SK-N-SH (cell line): ENCODE measurements around the gene RHOBTB3. TPM values are rescaled to one million over a fixed set of nuclear protein-coding genes. Genes with fewer than 3 reads are reported as not detected.

Source experiments
- CTCF ChIA-PET: fragments of 300-600, 350-600 bp; formaldehyde crosslinking; extraction: SDS; loops from one replicate; lab custom pipeline; 2021; lab: Yijun Ruan, JAX
- POLR2A ChIA-PET: fragments of 350-600 bp; sonication (Branson Sonifier 250); formaldehyde crosslinking; extraction: SDS; loops from one replicate; lab custom pipeline; 2020; ENCODE audit warnings: antibody characterized with exemption, inconsistent platforms; lab: Yijun Ruan, JAX
- DNase-seq: peaks from one replicate; pipeline ENCODE4 v3.0.0; 2012
- H2AFZ ChIP-seq: fragments of 200-600 bp; sonication (generic); 2 replicates; pipeline ENCODE4 v1.8.1; 2016; ENCODE audit warnings: antibody characterized with exemption, mild to moderate bottlenecking, low read depth
- H3F3A ChIP-seq: fragments of 200-600 bp; sonication (generic); replicated peaks from 2 replicates; pipeline ENCODE3; 2016; ENCODE audit warnings: antibody characterized with exemption, mild to moderate bottlenecking; ENCODE audit not compliant: insufficient read depth
- H3K27ac ChIP-seq, 2 experiments: fragments of 200-500 bp in 1 of 2; fragments of 200-600 bp in 1 of 2; sonication (Bioruptor generic) in 1 of 2; sonication (generic), shearing (Covaris generic) in 1 of 2; 2 replicates each; pipeline versions ENCODE4 v1.5.1 to v1.6.1; 2014 to 2016; ENCODE audit warnings: low read depth in 2 of 2, inconsistent platforms in 1 of 2, low read length in 1 of 2, mild to moderate bottlenecking in 1 of 2, mixed read lengths in 1 of 2
- H3K27me3 ChIP-seq: fragments of 200-600 bp; sonication (generic), shearing (Covaris generic); 2 replicates; pipeline ENCODE4 v1.6.1; 2016; ENCODE audit warnings: mixed run types; ENCODE audit not compliant: insufficient read depth
- H3K36me3 ChIP-seq, 2 experiments: fragments of 200-500 bp in 1 of 2; fragments of 200-600 bp in 1 of 2; sonication (Bioruptor generic) in 1 of 2; sonication (generic) in 1 of 2; replicated peaks in 1 of 2; 2 replicates each; pipeline versions ENCODE3 to v1.5.1; 2014 to 2016; ENCODE audit warnings: low read length in 1 of 2, mild to moderate bottlenecking in 1 of 2; ENCODE audit not compliant: insufficient read depth in 2 of 2, control insufficient read depth in 1 of 2
- H3K4me1 ChIP-seq, 2 experiments: fragments of 200-500 bp in 1 of 2; fragments of 200-600 bp in 1 of 2; sonication (Bioruptor generic) in 1 of 2; sonication (generic), shearing (Covaris generic) in 1 of 2; 2 replicates each; pipeline versions ENCODE4 v1.5.1 to v1.6.1; 2014 to 2016; ENCODE audit warnings: low read depth in 1 of 2, low read length in 1 of 2, mixed run types in 1 of 2; ENCODE audit not compliant: insufficient read depth in 2 of 2, control insufficient read depth in 1 of 2
- H3K4me2 ChIP-seq: fragments of 200-600 bp; sonication (generic), shearing (Covaris generic); 2 replicates; pipeline ENCODE4 v1.6.1; 2017; ENCODE audit warnings: mixed run types
- H3K4me3 ChIP-seq, 2 experiments: fragments of 200-500 bp in 1 of 2; fragments of 200-600 bp in 1 of 2; sonication (Bioruptor generic) in 1 of 2; sonication (generic), shearing (Covaris generic) in 1 of 2; 2 replicates each; pipeline versions ENCODE4 v1.5.1 to v1.8.1; 2014 to 2016; ENCODE audit warnings: low read depth in 2 of 2, inconsistent platforms in 1 of 2, low read length in 1 of 2, mild to moderate bottlenecking in 1 of 2, mixed read lengths in 1 of 2, moderate library complexity in 1 of 2
- H3K79me2 ChIP-seq: fragments of 200-600 bp; sonication (generic); 2 replicates; pipeline ENCODE4 v1.8.1; 2017; ENCODE audit warnings: mild to moderate bottlenecking; ENCODE audit not compliant: insufficient read depth
- H3K9ac ChIP-seq: fragments of 200-600 bp; sonication (generic); 2 replicates; pipeline ENCODE4 v1.6.1; 2017; ENCODE audit warnings: mixed run types
- H3K9me2 ChIP-seq: fragments of 200-600 bp; sonication (generic); 2 replicates; pipeline ENCODE4 v1.6.1; 2017; ENCODE audit warnings: mixed run types
- H3K9me3 ChIP-seq: fragments of 200-600 bp; sonication (generic); 2 replicates; pipeline ENCODE4 v1.6.1; 2017; ENCODE audit warnings: mixed run types, mild to moderate bottlenecking, moderate library complexity
- H4K20me1 ChIP-seq: fragments of 200-600 bp; sonication (generic); 2 replicates; pipeline ENCODE4 v1.6.1; 2017; ENCODE audit warnings: mild to moderate bottlenecking, mixed run types; ENCODE audit not compliant: insufficient read depth
- ELF1 ChIP-seq: IDR thresholded peaks from 2 replicates; pipeline ENCODE4 v1.4.0; 2012
- FOXJ3 ChIP-seq: sonication (generic); formaldehyde crosslinking; IDR thresholded peaks from 2 replicates; pipeline ENCODE4 v1.5.1; 2020; ENCODE audit warnings: mild to moderate bottlenecking, missing genetic modification reagents
- IRF3 ChIP-seq: fragments of 150-350 bp; IDR thresholded peaks from 2 replicates; pipeline ENCODE4 v1.6.1; 2016; ENCODE audit warnings: mild to moderate bottlenecking, low read depth, low read length
- JUND ChIP-seq: IDR thresholded peaks from 2 replicates; pipeline ENCODE4 v1.4.0; 2012
- MAX ChIP-seq: IDR thresholded peaks from 2 replicates; pipeline ENCODE4 v1.4.0; 2012; ENCODE audit warnings: low read depth
- POLR2AphosphoS5 ChIP-seq: IDR thresholded peaks from 2 replicates; pipeline ENCODE4 v1.6.1; 2012; ENCODE audit warnings: low read depth, low read length
- RAD21 ChIP-seq: IDR thresholded peaks from 2 replicates; pipeline ENCODE4 v1.6.1; 2012; ENCODE audit warnings: mild to moderate bottlenecking, low read length
- RCOR1 ChIP-seq: fragments of 150-350 bp; IDR thresholded peaks from 2 replicates; pipeline ENCODE4 v1.6.1; 2017; ENCODE audit warnings: antibody characterized with exemption, low read length
- RFX5 ChIP-seq: IDR thresholded peaks from 2 replicates; pipeline ENCODE4 v1.6.1; 2012; ENCODE audit warnings: mild to moderate bottlenecking, improper control_type of control experiment, low read length
- SIN3A ChIP-seq: IDR thresholded peaks from 2 replicates; pipeline ENCODE4 v1.6.1; 2012; ENCODE audit warnings: low read depth, mild to moderate bottlenecking, low read length, moderate library complexity, borderline replicate concordance
- SMC3 ChIP-seq: IDR thresholded peaks from 2 replicates; pipeline ENCODE4 v1.6.1; 2012; ENCODE audit warnings: low read depth, low read length, improper control_type of control experiment
- TEAD4 ChIP-seq: IDR thresholded peaks from 2 replicates; pipeline ENCODE4 v1.4.0; 2012; ENCODE audit warnings: mild to moderate bottlenecking, borderline replicate concordance; ENCODE audit not compliant: insufficient read depth
- USF1 ChIP-seq: IDR thresholded peaks from 2 replicates; pipeline ENCODE4 v1.4.0; 2012; ENCODE audit warnings: low read depth, borderline replicate concordance
- YY1 ChIP-seq: IDR thresholded peaks from 2 replicates; pipeline ENCODE4 v1.4.0; 2012; ENCODE audit warnings: low read depth, mild to moderate bottlenecking
- WGBS: methylation state at CpG from one replicate; pipeline ENCODE4 v1.1.6; 2017; ENCODE audit warnings: low lambda C conversion rate; 5-methylcytosine and 5-hydroxymethylcytosine counted together
- polyA plus RNA-seq, 3 experiments: library from polyadenylated mRNA; depleted of rRNA; stranded (reverse); fragments of >200 nt; gene quantifications; 2 replicates each; pipeline ENCODE4 v1.2.3, GENCODE V29; 2012

The RHOBTB3 gene
- polyA plus RNA-seq, 1 of the 3 experiments (the other 2 are of a cell fraction), result 59.3 TPM

DNA sequence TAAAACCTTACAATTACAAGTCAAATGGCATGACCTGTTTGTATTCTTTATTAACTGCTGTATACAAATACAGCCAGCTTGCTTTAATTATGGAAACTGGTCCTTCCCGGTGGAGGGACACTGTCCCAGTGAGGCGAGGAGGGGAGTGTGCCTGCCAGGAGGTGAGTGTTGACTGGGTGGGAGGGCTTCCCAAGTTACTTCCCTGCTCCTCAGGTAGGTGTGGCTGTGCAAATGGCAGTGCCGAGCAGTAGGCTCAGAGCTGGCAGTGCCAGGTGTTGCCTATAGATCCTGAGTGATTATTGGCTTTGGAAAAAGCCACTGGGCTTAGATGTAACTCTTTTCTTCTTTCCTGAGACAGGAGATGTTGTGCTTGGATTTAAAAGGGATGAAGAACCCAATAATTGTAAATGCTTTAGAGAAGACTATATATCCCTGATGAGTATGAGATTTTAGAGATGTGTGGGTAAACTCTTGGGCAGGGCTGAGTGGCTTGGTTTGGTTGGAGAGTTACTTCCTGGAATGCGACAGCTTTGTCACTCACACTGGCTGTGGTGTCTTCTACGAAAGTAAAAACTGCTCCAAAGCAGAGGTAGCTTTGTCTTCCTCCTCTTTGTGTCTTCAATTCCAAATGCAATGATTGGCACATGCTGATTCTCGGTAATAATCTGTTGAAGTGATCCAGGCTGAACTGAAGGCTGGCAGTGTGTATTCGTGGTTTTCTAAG lies 47.7 kb downstream of the RHOBTB3 start:
- no peak overlapping the region for H3K9ac ChIP-seq
- WGBS, result 97% methylated on average over 7 of the region's 7 CpGs
- no peak for TF ChIP-seq SMC3
- no peak for TF ChIP-seq MAX
- no peak for TF ChIP-seq TEAD4
- no peak for TF ChIP-seq JUND
- no peak for TF ChIP-seq RFX5
- TF ChIP-seq, all 33 proteins: peak for 0
- Histone ChIP-seq H3K9me3 (no peaks in the 10 kb centered on the region), H3K36me3 (peaks cover 8 to 39% of the 10 kb centered on the region in 2 experiments), H2AFZ (no peak overlapping the region), H3K27me3 (no peaks in the 10 kb centered on the region), H3K4me1 (peaks cover 5 to 6% of the 10 kb centered on the region in 2 experiments; a peak in 3 of 4 replicates), H3F3A (peaks cover 10% of the 10 kb centered on the region), H4K20me1 (no peaks in the 10 kb centered on the region), H3K79me2 (no peaks in the 10 kb centered on the region), H3K27ac (no peak overlapping the region), H3K4me2 (no peak overlapping the region), H3K4me3 (no peak overlapping the region), H3K9me2 (no peaks in the 10 kb centered on the region)
- no peak for DNase-seq
- POLR2A ChIA-PET, result no interaction called here
- CTCF ChIA-PET, result interaction anchor here (0.5 to 2.5 kb wide), 7 partner anchors 9 to 135 kb away, joined by 3 to 10 read pairs (median 5); no protein-coding TSS in a partner anchor

GRCh38 chr5:95779611-95780010 lies 48.5 kb downstream of the RHOBTB3 start:
- Histone ChIP-seq H3K36me3 (peaks cover 9 to 46% of the 10 kb centered on the region in 2 experiments), H3F3A (peaks cover 10% of the 10 kb centered on the region), H3K4me1 (peaks cover 4 to 6% of the 10 kb centered on the region in 2 experiments; a peak in 1 of 4 replicates), H4K20me1 (no peaks in the 10 kb centered on the region), H3K4me2 (no peak overlapping the region), H3K27me3 (no peaks in the 10 kb centered on the region), H3K27ac (no peak overlapping the region; a peak in 1 of 4 replicates), H3K9ac (no peak overlapping the region), H3K9me2 (no peaks in the 10 kb centered on the region), H3K9me3 (no peaks in the 10 kb centered on the region), H3K4me3 (no peak overlapping the region), H2AFZ (no peak overlapping the region), H3K79me2 (no peaks in the 10 kb centered on the region)
- 73% methylated on average over 2 of the region's 2 CpGs for WGBS
- no peak for DNase-seq
- POLR2A ChIA-PET, result no interaction called here
- TF ChIP-seq IRF3 (no peak), FOXJ3 (CRISPR knock-in tag) (no peak), RCOR1 (no peak), SMC3 (no peak)
- CTCF ChIA-PET, result interaction anchor here (0.5 to 2.5 kb wide), 5 partner anchors 49 to 135 kb away, joined by 3 to 10 read pairs (median 5); no protein-coding TSS in a partner anchor

DNA sequence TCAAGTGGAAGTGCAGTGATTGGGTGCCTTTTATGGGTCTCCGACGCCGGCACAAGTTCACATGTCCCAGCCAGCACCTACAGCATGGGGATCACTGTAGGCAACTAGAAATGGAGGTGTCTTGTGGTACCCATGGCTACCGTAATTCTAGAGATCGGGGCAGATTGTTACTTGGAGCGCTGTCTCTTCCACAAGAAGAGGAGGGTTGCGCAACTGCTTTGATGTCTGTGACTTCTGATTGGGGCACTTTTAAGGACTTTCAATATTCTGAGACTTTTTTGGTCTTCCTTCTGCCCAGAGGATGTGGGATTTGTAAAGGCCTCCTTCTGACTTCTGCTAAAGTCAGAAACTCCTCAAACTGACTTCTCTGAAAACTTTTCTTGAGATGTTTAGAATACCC lies 49.5 kb downstream of the RHOBTB3 start:
- WGBS, result 96% methylated on average over 7 of the region's 7 CpGs
- no peak overlapping the region; a peak in 1 of 4 replicates for H3K27ac ChIP-seq
- H3K9me2 ChIP-seq, result no peaks in the 10 kb centered on the region
- no peaks in the 10 kb centered on the region for H3K79me2 ChIP-seq
- H3K4me3 ChIP-seq, result no peak overlapping the region
- DNase-seq, result no peak
- no peak overlapping the region for H3K9ac ChIP-seq
- POLR2A ChIA-PET, result no interaction called here
- no peak for TF ChIP-seq RAD21
- TF ChIP-seq SIN3A, result no peak
- no peak for TF ChIP-seq FOXJ3 (CRISPR knock-in tag)
- no peak for TF ChIP-seq RFX5
- TF ChIP-seq ELF1, result no peak
- no peak for TF ChIP-seq POLR2AphosphoS5
- no peak for TF ChIP-seq USF1
- no peak for TF ChIP-seq YY1
- TF ChIP-seq, all 33 proteins: peak for 0
- Histone ChIP-seq H3F3A (peaks cover 10% of the 10 kb centered on the region), H4K20me1 (no peaks in the 10 kb centered on the region), H3K4me1 (peaks cover 4 to 7% of the 10 kb centered on the region in 2 experiments; a peak in 1 of 4 replicates), H2AFZ (no peak overlapping the region), H3K36me3 (peaks cover 11 to 47% of the 10 kb centered on the region in 2 experiments), H3K4me2 (no peak overlapping the region), H3K27me3 (no peaks in the 10 kb centered on the region), H3K9me3 (no peaks in the 10 kb centered on the region)
- CTCF ChIA-PET, result interaction anchor here (0.6 to 7.1 kb wide), 42 partner anchors 9 to 556 kb away, joined by 3 to 170 read pairs (median 8); partner anchors contain the start of genes GLRX and RFESD
